ENCODE data around the gene KRTAP6-2. TPM values are rescaled to one million over a fixed set of nuclear protein-coding genes. Genes with fewer than 3 reads are reported as not detected.

The KRTAP6-2 gene
- total RNA-seq, 1 donor from 2014 or later, result not detected

DNA sequence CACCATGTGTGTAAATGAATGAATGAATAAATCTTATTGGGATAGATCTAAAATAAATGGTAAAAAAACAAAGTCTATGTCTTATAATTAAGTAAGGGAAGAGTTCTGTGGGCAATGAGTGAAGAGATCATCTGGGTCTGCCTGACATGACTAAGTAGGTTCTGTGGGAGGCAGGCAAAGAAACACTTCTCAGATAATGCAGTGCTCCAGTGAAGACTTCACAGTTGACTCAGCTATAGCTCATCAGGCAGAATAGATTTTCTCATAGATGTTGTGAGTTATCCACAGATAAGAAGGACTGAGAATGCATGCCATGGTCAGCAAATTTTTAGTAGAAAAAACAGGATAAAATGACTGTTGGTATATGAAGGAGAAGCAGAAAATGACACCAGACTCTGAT, 20.9 kb downstream of the KRTAP6-2 start:
- ATAC-seq, result no peak
- DNase-seq (ENCODE audit: low spot score), result no peak

DNA sequence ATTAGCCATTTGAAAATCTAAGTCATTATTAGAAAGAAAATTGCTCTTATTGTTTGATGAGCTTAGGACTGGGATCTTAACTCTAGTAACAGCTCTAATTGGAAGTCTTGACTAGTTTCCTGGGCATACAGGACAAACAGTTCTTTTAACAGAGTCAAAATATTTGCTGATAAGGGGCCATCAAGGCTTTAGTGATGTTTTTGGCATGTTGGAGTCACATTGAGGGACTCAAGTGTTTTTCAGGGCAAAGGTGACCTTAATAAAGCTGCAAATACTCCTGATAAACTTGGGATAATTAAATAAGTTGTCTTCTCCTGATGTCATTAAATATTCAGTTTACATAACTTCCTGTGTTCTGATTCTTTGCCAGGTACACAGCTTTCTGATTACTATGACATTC, 31.1 kb downstream of the KRTAP6-2 start:
- DNase-seq (ENCODE audit: low spot score) (no peak), ATAC-seq (no peak)

DNA sequence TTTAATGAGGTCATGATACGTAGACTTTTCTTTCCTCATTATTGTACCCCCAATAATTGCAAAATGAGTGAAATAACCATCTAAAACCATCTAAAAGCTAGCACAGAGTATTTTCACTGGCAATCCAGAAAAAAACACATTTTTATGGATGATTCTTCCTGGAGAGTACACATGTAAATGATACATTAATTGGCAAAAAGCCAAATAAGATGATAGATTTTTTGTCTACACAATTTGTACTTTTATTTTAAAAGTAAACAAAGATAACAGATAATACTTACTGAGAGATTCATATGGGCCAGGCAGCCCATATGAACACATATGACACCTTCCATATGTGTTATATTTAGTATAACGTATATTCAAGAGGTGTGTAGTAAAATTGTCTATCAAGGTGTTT, 35.1 kb downstream of the KRTAP6-2 start:
- no peak for DNase-seq (ENCODE audit: low spot score)
- no peak for ATAC-seq

- no peak for ATAC-seq
- no peak for DNase-seq (ENCODE audit: low spot score)
Observed at GRCh38 chr21:30563072-30563471, 35.6 kb downstream of the KRTAP6-2 start.

GRCh38 chr21:30561957-30562356, 36.7 kb downstream of the KRTAP6-2 start:
- DNase-seq (ENCODE audit: low spot score) (no peak), ATAC-seq (no peak)

GRCh38 chr21:30561264-30561895, 37.3 kb downstream of the KRTAP6-2 start, which contains the start of gene KRTAP19-7:
Gene KRTAP19-7, minus strand, starts transcription at chr21:30561314. Its CDS starts 25 bp downstream, at chr21:30561289.
- no peak for DNase-seq (ENCODE audit: low spot score)
- no peak for ATAC-seq

DNA sequence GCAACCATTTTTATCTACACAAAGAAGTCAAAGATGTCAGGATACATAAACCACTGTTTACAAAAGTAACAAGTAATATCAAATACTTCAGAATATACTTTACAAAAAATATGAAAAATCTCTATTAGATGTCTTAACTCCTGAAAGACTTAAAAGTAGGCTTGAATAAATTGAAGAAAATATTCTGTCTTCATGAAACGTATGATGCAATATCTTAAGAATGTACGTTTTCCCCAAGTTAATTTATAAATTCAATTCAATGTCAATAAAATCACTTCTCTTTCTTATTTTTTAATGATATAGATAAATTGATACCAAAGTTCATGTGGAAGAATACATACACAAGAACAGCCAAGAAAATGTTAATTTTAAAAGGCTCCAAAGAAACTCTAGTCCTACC, 43.6 kb downstream of the KRTAP6-2 start:
- ATAC-seq, result no peak

GRCh38 chr21:30552782-30553181, 45.9 kb downstream of the KRTAP6-2 start:
- no peak for DNase-seq (ENCODE audit: low spot score)
- ATAC-seq, result no peak

More for the DNA sequence above, 43.6 kb downstream of the KRTAP6-2 start:
- DNase-seq (ENCODE audit: low spot score), result no peak

Other genes starting within 250 kb of the KRTAP6-2 start
- not detected for gene KRTAP13-2, start 226.6 kb downstream of the KRTAP6-2 start, total RNA-seq
- gene KRTAP13-1, start 202.9 kb downstream of the KRTAP6-2 start, total RNA-seq, result not detected
- not detected for gene KRTAP13-3, start 173.0 kb downstream of the KRTAP6-2 start, total RNA-seq
- gene KRTAP13-4, start 168.7 kb downstream of the KRTAP6-2 start, total RNA-seq, result not detected
- gene KRTAP15-1, start 158.6 kb downstream of the KRTAP6-2 start, total RNA-seq, result not detected
- gene KRTAP19-1, start 118.5 kb downstream of the KRTAP6-2 start, total RNA-seq, result not detected
- not detected for gene KRTAP19-2, start 111.5 kb downstream of the KRTAP6-2 start, total RNA-seq
- gene KRTAP19-3, start 106.9 kb downstream of the KRTAP6-2 start, total RNA-seq, result not detected
- not detected for gene KRTAP19-4, start 101.7 kb downstream of the KRTAP6-2 start, total RNA-seq
- gene KRTAP19-5, start 96.8 kb downstream of the KRTAP6-2 start, total RNA-seq, result not detected
- not detected for gene KRTAP19-6, start 57.0 kb downstream of the KRTAP6-2 start, total RNA-seq
- not detected for gene KRTAP19-7, start 37.6 kb downstream of the KRTAP6-2 start, total RNA-seq
- gene KRTAP22-2, start 8.5 kb downstream of the KRTAP6-2 start, total RNA-seq, result not detected
- not detected for gene KRTAP6-3, start 6.5 kb downstream of the KRTAP6-2 start, total RNA-seq
- gene KRTAP22-1, start 2.2 kb upstream of the KRTAP6-2 start, total RNA-seq, result not detected
- gene KRTAP6-1, start 15.0 kb upstream of the KRTAP6-2 start, total RNA-seq, result not detected
- not detected for gene KRTAP20-1, start 17.5 kb upstream of the KRTAP6-2 start, total RNA-seq
- gene KRTAP20-4, start 21.7 kb upstream of the KRTAP6-2 start, total RNA-seq, result not detected
- gene KRTAP20-2, start 36.3 kb upstream of the KRTAP6-2 start, total RNA-seq, result not detected
- gene KRTAP20-3, start 44.0 kb upstream of the KRTAP6-2 start, total RNA-seq, result not detected
- gene KRTAP21-3, start 119.9 kb upstream of the KRTAP6-2 start, total RNA-seq, result not detected
- not detected for gene KRTAP21-2, start 148.4 kb upstream of the KRTAP6-2 start, total RNA-seq
- gene KRTAP21-1, start 156.5 kb upstream of the KRTAP6-2 start, total RNA-seq, result not detected
- gene KRTAP8-1, start 214.4 kb upstream of the KRTAP6-2 start, total RNA-seq, result not detected
- not detected for gene KRTAP7-1, start 230.9 kb upstream of the KRTAP6-2 start, total RNA-seq